Lung (tissue), 12 donors: ENCODE data around the gene PRIMPOL. TPM values are rescaled to one million over a fixed set of nuclear protein-coding genes. Genes with fewer than 3 reads are reported as not detected.

Experiments
- ATAC-seq: fragments of 200-7000 bp; cut with Tn5 transposase; one replicate; pipeline ENCODE4 v1.9.1; 2020; ENCODE audit warnings: moderate number of reproducible peaks; ENCODE audit not compliant: insufficient read depth, low FRiP score
- DNase-seq, 3 donors: peaks; one replicate each; pipeline ENCODE4 v3.0.0-alpha.2; 2013 to 2017
- H3K27ac ChIP-seq, 2 donors: one replicate each; pipeline ENCODE4 v1.5.1; 2013; ENCODE audit warnings: mild to moderate bottlenecking in 2 of 2, moderate library complexity in 2 of 2, control low read depth in 1 of 2, inconsistent platforms in 1 of 2, low read depth in 1 of 2, low read length in 1 of 2
- H3K27me3 ChIP-seq, 3 donors: one replicate each; pipeline ENCODE4 v1.5.1; 2013; ENCODE audit warnings: low read length in 2 of 3; ENCODE audit not compliant: control insufficient read depth in 3 of 3, insufficient read depth in 3 of 3
- H3K36me3 ChIP-seq, 4 donors: one replicate each; pipeline ENCODE4 v1.5.1; 2013; ENCODE audit warnings: low read length in 4 of 4, mild to moderate bottlenecking in 1 of 4, moderate library complexity in 1 of 4; ENCODE audit not compliant: control insufficient read depth in 4 of 4, insufficient read depth in 4 of 4
- H3K4me1 ChIP-seq, 5 donors: one replicate each; pipeline ENCODE4 v1.5.1; 2013; ENCODE audit warnings: low read length in 5 of 5, mild to moderate bottlenecking in 2 of 5, moderate library complexity in 1 of 5; ENCODE audit not compliant: control insufficient read depth in 5 of 5, insufficient read depth in 5 of 5
- H3K4me3 ChIP-seq: one replicate; pipeline ENCODE4 v1.5.1; 2013; ENCODE audit warnings: mild to moderate bottlenecking, control low read depth, moderate library complexity
- H3K9ac ChIP-seq, 2 donors: one replicate each; pipeline ENCODE4 v1.5.1; 2013; ENCODE audit warnings: low read length in 2 of 2, control low read depth in 1 of 2; ENCODE audit not compliant: insufficient read depth in 1 of 2
- H3K9me3 ChIP-seq, 4 donors: one replicate each; pipeline ENCODE4 v1.5.1; 2013; ENCODE audit warnings: low read length in 3 of 4, mild to moderate bottlenecking in 1 of 4, moderate library complexity in 1 of 4; ENCODE audit not compliant: control insufficient read depth in 4 of 4, insufficient read depth in 3 of 4
- WGBS, 2 donors: extraction: QIAGEN DNeasy Blood & Tissue Kit; methylation state at CpG; one replicate each; pipeline ENCODE4 v1.1.7; 2013; 5-methylcytosine and 5-hydroxymethylcytosine counted together
- polyA plus RNA-seq, 2 donors: library from polyadenylated mRNA; stranded (reverse); fragments of 200-250 nt; gene quantifications; one replicate each; pipeline ENCODE4 v1.2.1, GENCODE V29; 2013
- total RNA-seq, 2 donors: library from RNA; depleted of rRNA in 1 of 2; stranded (reverse); fragments of >200 nt in 1 of 2; gene quantifications; one replicate each; pipeline ENCODE4 v1.2.1, GENCODE V29; 2014 to 2021
- TF ChIP-seq, protein P1 (sequence below): IDR thresholded peaks from 2 replicates; pipeline ENCODE4 v1.5.1; 2012; ENCODE audit warnings: mild to moderate bottlenecking; ENCODE audit errors: control extremely low read depth, extremely low read depth
- donor health status: control.
- donor health status: control.
- donor health status: Bipolar disorder and iron deficiency.
- donor health status: healthy.
- donor health status: DM: yes; HTN: yes; CAD: no.

PRIMPOL gene
- total and polyA plus RNA-seq, 4 donors = 7.3 to 43.4 (median 19.4) TPM

DNA sequence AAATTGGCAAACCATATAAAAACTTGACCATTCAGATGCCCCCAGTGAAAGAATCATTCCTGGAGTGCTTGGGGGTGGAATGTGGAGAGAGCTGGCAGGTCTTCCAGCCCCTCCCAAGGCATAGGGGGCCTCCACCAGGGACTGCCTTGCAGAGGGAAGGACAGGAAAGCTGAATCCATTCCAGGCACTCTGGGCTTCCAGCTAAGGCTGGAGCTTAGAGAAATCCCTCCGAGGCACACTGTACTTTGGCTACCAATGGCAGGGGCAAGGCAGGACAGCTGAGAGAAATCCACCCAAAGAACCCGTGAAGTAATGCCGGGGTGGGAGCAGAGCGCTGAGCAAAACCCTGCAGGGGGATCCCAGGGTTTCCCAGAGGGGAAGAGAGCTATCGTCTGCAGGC lies 80.4 kb downstream of the PRIMPOL start:
- TF ChIP-seq, protein P1, sequence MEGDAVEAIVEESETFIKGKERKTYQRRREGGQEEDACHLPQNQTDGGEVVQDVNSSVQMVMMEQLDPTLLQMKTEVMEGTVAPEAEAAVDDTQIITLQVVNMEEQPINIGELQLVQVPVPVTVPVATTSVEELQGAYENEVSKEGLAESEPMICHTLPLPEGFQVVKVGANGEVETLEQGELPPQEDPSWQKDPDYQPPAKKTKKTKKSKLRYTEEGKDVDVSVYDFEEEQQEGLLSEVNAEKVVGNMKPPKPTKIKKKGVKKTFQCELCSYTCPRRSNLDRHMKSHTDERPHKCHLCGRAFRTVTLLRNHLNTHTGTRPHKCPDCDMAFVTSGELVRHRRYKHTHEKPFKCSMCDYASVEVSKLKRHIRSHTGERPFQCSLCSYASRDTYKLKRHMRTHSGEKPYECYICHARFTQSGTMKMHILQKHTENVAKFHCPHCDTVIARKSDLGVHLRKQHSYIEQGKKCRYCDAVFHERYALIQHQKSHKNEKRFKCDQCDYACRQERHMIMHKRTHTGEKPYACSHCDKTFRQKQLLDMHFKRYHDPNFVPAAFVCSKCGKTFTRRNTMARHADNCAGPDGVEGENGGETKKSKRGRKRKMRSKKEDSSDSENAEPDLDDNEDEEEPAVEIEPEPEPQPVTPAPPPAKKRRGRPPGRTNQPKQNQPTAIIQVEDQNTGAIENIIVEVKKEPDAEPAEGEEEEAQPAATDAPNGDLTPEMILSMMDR = no peak
- WGBS, 2 donors = 85 to 90% methylated on average over 5 of the region's 5 CpGs
- no peak for ATAC-seq

DNA sequence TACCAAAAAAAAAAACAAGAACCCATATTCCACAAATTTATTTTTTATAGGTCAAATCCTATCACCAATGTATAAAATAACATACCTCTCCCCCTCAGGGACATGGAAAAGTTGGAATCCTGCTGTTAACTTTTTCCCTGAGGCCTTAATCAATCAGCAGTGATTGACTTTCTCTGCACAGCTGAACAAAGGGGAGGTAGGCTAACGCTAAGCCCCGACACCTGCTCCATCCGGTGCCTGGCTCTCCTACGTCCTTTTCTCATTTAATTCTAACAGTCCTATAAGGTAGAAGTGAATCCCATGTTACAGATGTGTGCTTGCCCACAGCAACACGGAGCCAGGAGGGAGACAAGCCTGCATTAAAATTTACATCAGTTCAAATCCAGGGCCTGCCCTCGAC lies 81.5 kb downstream of the PRIMPOL start:
- Histone ChIP-seq H3K36me3 (peaks cover 0 to 25% (median 6%) of the 10 kb centered on the region in 4 donors), H3K4me3 (no peak overlapping the region), H3K9ac (no peak overlapping the region), H3K9me3 (no peaks in the 10 kb centered on the region), H3K27ac (no peak overlapping the region), H3K27me3 (no peaks in the 10 kb centered on the region), H3K4me1 (peaks cover 0 to 20% (median 3%) of the 10 kb centered on the region in 5 donors)
- 87 to 90% methylated on average over 6 of the region's 6 CpGs for WGBS, 2 donors
- no peak for DNase-seq
- ATAC-seq = no peak
- TF ChIP-seq, protein P1 = no peak

More for the DNA sequence above, 80.4 kb downstream of the PRIMPOL start:
- DNase-seq = no peak
- H3K27me3 ChIP-seq = no peaks in the 10 kb centered on the region
- no peaks in the 10 kb centered on the region for H3K9me3 ChIP-seq
- H3K9ac ChIP-seq = no peak overlapping the region
- H3K36me3 ChIP-seq = peaks cover 0 to 25% (median 6%) of the 10 kb centered on the region in 4 donors
- H3K4me1 ChIP-seq = peaks cover 0 to 20% (median 3%) of the 10 kb centered on the region in 5 donors
- no peak overlapping the region for H3K4me3 ChIP-seq
- no peak overlapping the region for H3K27ac ChIP-seq

DNA sequence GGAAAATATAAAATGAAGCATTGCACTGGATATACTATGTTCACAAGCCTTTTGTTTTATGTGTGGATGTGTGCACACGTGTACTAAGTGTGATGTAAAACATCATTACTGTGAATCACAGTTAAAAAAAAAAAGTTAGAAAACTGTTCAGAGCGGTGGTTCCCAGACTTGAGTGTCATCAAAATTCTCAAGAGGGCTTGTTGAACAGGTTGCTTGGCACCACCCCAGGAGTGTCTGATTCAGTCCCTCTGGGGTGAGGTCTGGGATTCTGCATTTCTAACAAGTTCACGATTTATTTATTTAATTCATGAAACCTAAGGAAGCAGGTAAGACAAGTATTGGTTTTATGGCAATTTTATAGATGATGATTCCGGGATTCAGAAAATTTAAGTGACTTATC lies 82.6 kb downstream of the PRIMPOL start:
- Histone ChIP-seq H3K4me1 (peaks cover 0 to 20% (median 3%) of the 10 kb centered on the region in 5 donors), H3K4me3 (no peak overlapping the region), H3K9me3 (no peaks in the 10 kb centered on the region), H3K27ac (no peak overlapping the region), H3K9ac (peak overlapping the region in 1 of 2 donors; percentile 32), H3K36me3 (peaks cover 0 to 23% (median 6%) of the 10 kb centered on the region in 4 donors), H3K27me3 (no peaks in the 10 kb centered on the region)
- WGBS, 2 donors = 53 to 71% methylated on average over 4 of the region's 4 CpGs
- TF ChIP-seq, protein P1 = no peak
- peak; percentile 43 to 54 (median 46) for DNase-seq
- ATAC-seq = no peak
